Measurements from ENCODE around the gene GMNN. TPM values are rescaled to one million over a fixed set of nuclear protein-coding genes. Genes with fewer than 3 reads are reported as not detected.

Gene GMNN
- total and polyA plus RNA-seq, 11 donors = 4.5 to 19.2 (median 6.8) TPM

- H3K27me3 ChIP-seq = no peaks in the 10 kb centered on the region
- no peaks in the 10 kb centered on the region for H3K9me3 ChIP-seq
- DNase-seq (no peak), ATAC-seq (no peak)
- TF ChIP-seq POLR2A (IDR thresholded peaks at IDR 0.05) = no peak
- TF ChIP-seq CTCF (IDR thresholded peaks at IDR 0.05) = no peak
- intact Hi-C loops (cut with DNase I) = no loop called here
- no peak overlapping the region for H3K27ac ChIP-seq
- peaks cover 0 to 44% (median 8%) of the 10 kb centered on the region in 9 donors for H3K36me3 ChIP-seq
- no peaks in the 10 kb centered on the region for H3K4me1 ChIP-seq
- no peak overlapping the region for H3K4me3 ChIP-seq
- 85 to 94% (median 92%) methylated on average over 8 of the region's 8 CpGs for WGBS, 4 donors
Measured at GRCh38 chr6:24802271-24803059, 27.7 kb downstream of the GMNN start.

GRCh38 chr6:24807584-24807983, 32.8 kb downstream of the GMNN start:
- ATAC-seq (no peak), DNase-seq (no peak)
- no peak overlapping the region for H3K4me3 ChIP-seq
- WGBS, 4 donors = 96 to 98% (median 97%) methylated on average over 3 of the region's 3 CpGs
- no peaks in the 10 kb centered on the region for H3K27me3 ChIP-seq
- no peak for TF ChIP-seq POLR2A (IDR thresholded peaks at IDR 0.05)
- TF ChIP-seq CTCF (IDR thresholded peaks at IDR 0.05) = no peak
- H3K9me3 ChIP-seq = no peaks in the 10 kb centered on the region
- H3K27ac ChIP-seq = no peak overlapping the region
- no peaks in the 10 kb centered on the region for H3K4me1 ChIP-seq
- intact Hi-C loops (cut with DNase I) = no loop called here
- H3K36me3 ChIP-seq = peaks cover 0 to 74% (median 12%) of the 10 kb centered on the region in 9 donors

GRCh38 chr6:24809728-24810127, 35.0 kb downstream of the GMNN start:
- H3K9me3 ChIP-seq = no peaks in the 10 kb centered on the region
- WGBS, 4 donors = 87 to 97% (median 90%) methylated on average over 3 of the region's 3 CpGs
- no peaks in the 10 kb centered on the region for H3K4me1 ChIP-seq
- intact Hi-C loops (cut with DNase I) = no loop called here
- no peak overlapping the region for H3K27ac ChIP-seq
- H3K36me3 ChIP-seq = peaks cover 0 to 58% (median 12%) of the 10 kb centered on the region in 9 donors
- no peak for ATAC-seq
- DNase-seq = no peak
- no peak for TF ChIP-seq POLR2A (IDR thresholded peaks at IDR 0.05)
- TF ChIP-seq CTCF (IDR thresholded peaks at IDR 0.05) = no peak
- no peaks in the 10 kb centered on the region for H3K27me3 ChIP-seq
- H3K4me3 ChIP-seq = no peak overlapping the region

- WGBS, 4 donors = 93 to 99% (median 95%) methylated on average over 2 of the region's 2 CpGs
Measured at GRCh38 chr6:24818346-24818745, 43.6 kb downstream of the GMNN start.

More at GRCh38 chr6:24818346-24818745, 43.6 kb downstream of the GMNN start:
- Histone ChIP-seq H3K27ac (no peak overlapping the region), H3K27me3 (no peaks in the 10 kb centered on the region), H3K4me1 (no peaks in the 10 kb centered on the region), H3K9me3 (no peaks in the 10 kb centered on the region), H3K4me3 (no peak overlapping the region), H3K36me3 (peaks cover 0 to 29% (median 3%) of the 10 kb centered on the region in 9 donors)
- no peak for TF ChIP-seq POLR2A (IDR thresholded peaks at IDR 0.05)
- TF ChIP-seq CTCF (IDR thresholded peaks at IDR 0.05) = no peak
- intact Hi-C loops (cut with DNase I) = no loop called here
- ATAC-seq = no peak
- DNase-seq = no peak
